IMR-90 (cell line): ENCODE results near the gene MPZL3.

Experiments used
- CEBPB ChIP-seq: IDR thresholded peaks from 2 replicates; pipeline ENCODE4 v1.6.1; 2012; ENCODE audit warnings: low read depth, low read length, improper control_type of control experiment
- CHD1 ChIP-seq: IDR thresholded peaks from 2 replicates; pipeline ENCODE4 v1.6.1; 2012; ENCODE audit warnings: low read depth, low read length, improper control_type of control experiment
- CTCF ChIP-seq: conservative IDR thresholded peaks from 2 replicates; pipeline ENCODE4 v1.5.1; 2012; ENCODE audit warnings: mild to moderate bottlenecking, low read depth, low read length, improper control_type of control experiment
- MAZ ChIP-seq: IDR thresholded peaks from 2 replicates; pipeline ENCODE4 v1.6.1; 2012; ENCODE audit warnings: low read depth, mild to moderate bottlenecking, low read length, improper control_type of control experiment, moderate library complexity, borderline replicate concordance
- MXI1 ChIP-seq: IDR thresholded peaks from 2 replicates; pipeline ENCODE4 v1.6.1; 2012; ENCODE audit warnings: low read depth, mild to moderate bottlenecking, low read length, moderate library complexity, borderline replicate concordance
- POLR2A ChIP-seq: IDR thresholded peaks from 2 replicates; pipeline ENCODE4 v1.6.1; 2012; ENCODE audit warnings: mild to moderate bottlenecking, low read depth, low read length

- TF ChIP-seq MXI1 = no peak
- no peak for TF ChIP-seq POLR2A
- no peak for TF ChIP-seq CEBPB
- TF ChIP-seq CTCF = no peak
- no peak for TF ChIP-seq CHD1
- TF ChIP-seq MAZ = no peak
These were observed 24.3 kb upstream of the MPZL3 start for GRCh38 chr11:118276422-118276821.
